Mesenchymal stem cell (in vitro differentiated cells and primary cell): ENCODE data around the gene PRKAR2B.

Experiments
- DNase-seq: peaks from one replicate; pipeline ENCODE4 v3.0.0-alpha.2; 2013
- H2AFZ ChIP-seq: one replicate; pipeline ENCODE4 v1.6.1; 2013; ENCODE audit warnings: low read depth, mild to moderate bottlenecking, control low read depth, inconsistent platforms, low read length, moderate library complexity
- H2AK5ac ChIP-seq: 2 replicates; pipeline ENCODE4 v1.6.1; 2013; ENCODE audit warnings: low read length, moderate library complexity, mild to moderate bottlenecking, inconsistent platforms; ENCODE audit not compliant: severe bottlenecking
- H2BK120ac ChIP-seq: one replicate; pipeline ENCODE4 v1.6.1; 2013; ENCODE audit warnings: low read depth, mild to moderate bottlenecking, inconsistent platforms, low read length, moderate library complexity
- H2BK12ac ChIP-seq, 2 experiments: one replicate each; pipeline ENCODE4 v1.6.1; 2013; ENCODE audit warnings: inconsistent platforms in 2 of 2, low read length in 2 of 2, mild to moderate bottlenecking in 2 of 2, moderate library complexity in 2 of 2, control low read depth in 1 of 2
- H2BK15ac ChIP-seq: one replicate; pipeline ENCODE4 v1.6.1; 2013; ENCODE audit warnings: mild to moderate bottlenecking, low read depth, inconsistent platforms; ENCODE audit not compliant: poor library complexity, severe bottlenecking
- H2BK5ac ChIP-seq: 2 replicates; pipeline ENCODE4 v1.6.1; 2013; ENCODE audit warnings: low read depth, mild to moderate bottlenecking, low read length, control low read depth, inconsistent platforms; ENCODE audit not compliant: poor library complexity, severe bottlenecking
- H3K14ac ChIP-seq, 2 experiments: one replicate each; pipeline ENCODE4 v1.6.1; 2013; ENCODE audit warnings: inconsistent platforms in 2 of 2, low read length in 2 of 2, control low read depth in 1 of 2, mild to moderate bottlenecking in 1 of 2, moderate library complexity in 1 of 2
- H3K18ac ChIP-seq, 2 experiments: one replicate each; pipeline ENCODE4 v1.6.1; 2013; ENCODE audit warnings: inconsistent platforms in 2 of 2, low read length in 2 of 2, control low read depth in 1 of 2, low read depth in 1 of 2, mild to moderate bottlenecking in 1 of 2
- H3K23ac ChIP-seq, 2 experiments: one replicate each; pipeline ENCODE4 v1.6.1; 2013; ENCODE audit warnings: inconsistent platforms in 2 of 2, low read length in 2 of 2, mild to moderate bottlenecking in 2 of 2, moderate library complexity in 2 of 2, control low read depth in 1 of 2
- H3K27ac ChIP-seq: 2 replicates; pipeline ENCODE4 v1.5.1; 2013; ENCODE audit warnings: mild to moderate bottlenecking, moderate library complexity, low read length, control low read depth, inconsistent platforms; ENCODE audit not compliant: poor library complexity, severe bottlenecking
- H3K27me3 ChIP-seq, 2 experiments: 2 replicates each; pipeline versions ENCODE4 v1.6.1 to v1.7.0; 2013; ENCODE audit warnings: low read length in 2 of 2, mild to moderate bottlenecking in 2 of 2, moderate library complexity in 2 of 2, control low read depth in 1 of 2, inconsistent platforms in 1 of 2; ENCODE audit not compliant: control insufficient read depth in 1 of 2, insufficient read depth in 1 of 2
- H3K36me3 ChIP-seq, 2 experiments: 2 replicates each; pipeline versions ENCODE4 v1.6.1 to v1.7.0; 2013; ENCODE audit warnings: low read length in 2 of 2, control low read depth in 1 of 2, inconsistent platforms in 1 of 2, low read depth in 1 of 2, mild to moderate bottlenecking in 1 of 2; ENCODE audit not compliant: insufficient read depth in 2 of 2, control insufficient read depth in 1 of 2
- H3K4ac ChIP-seq, 2 experiments: one replicate each; pipeline ENCODE4 v1.6.1; 2013; ENCODE audit warnings: inconsistent platforms in 2 of 2, low read length in 2 of 2, mild to moderate bottlenecking in 2 of 2, moderate library complexity in 2 of 2, control low read depth in 1 of 2, low read depth in 1 of 2
- H3K4me1 ChIP-seq: 2 replicates; pipeline ENCODE4 v1.6.1; 2013; ENCODE audit warnings: low read depth, low read length, control low read depth; ENCODE audit not compliant: control insufficient read depth, insufficient read depth
- H3K4me2 ChIP-seq: 2 replicates; pipeline ENCODE4 v1.6.1; 2013; ENCODE audit warnings: low read length, mild to moderate bottlenecking, inconsistent platforms; ENCODE audit not compliant: poor library complexity, severe bottlenecking
- H3K4me3 ChIP-seq, 2 experiments: 2 replicates each; pipeline versions ENCODE4 v1.5.1 to v1.7.0; 2013; ENCODE audit warnings: low read length in 2 of 2, mild to moderate bottlenecking in 2 of 2, control low read depth in 1 of 2, low read depth in 1 of 2; ENCODE audit not compliant: insufficient read depth in 1 of 2
- H3K79me1 ChIP-seq: replicated peaks from 2 replicates; pipeline ENCODE4 v1.6.1; 2013; ENCODE audit warnings: mild to moderate bottlenecking, control low read depth, low read length, inconsistent platforms; ENCODE audit not compliant: poor library complexity, severe bottlenecking
- H3K9ac ChIP-seq: 2 replicates; pipeline ENCODE4 v1.7.0; 2013; ENCODE audit warnings: mild to moderate bottlenecking, low read length, moderate library complexity
- H3K9me3 ChIP-seq: 2 replicates; pipeline ENCODE4 v1.7.0; 2013; ENCODE audit warnings: mild to moderate bottlenecking, low read length; ENCODE audit not compliant: control insufficient read depth
- H4K8ac ChIP-seq: one replicate; pipeline ENCODE4 v1.6.1; 2013; ENCODE audit warnings: inconsistent platforms, mild to moderate bottlenecking, low read length, moderate library complexity
- H4K91ac ChIP-seq: one replicate; pipeline ENCODE4 v1.6.1; 2013; ENCODE audit warnings: mild to moderate bottlenecking, low read length, inconsistent platforms
- WGBS: methylation state at CpG from one replicate; pipeline ENCODE4 v1.1.7; 2013; ENCODE audit warnings: mixed read lengths; 5-methylcytosine and 5-hydroxymethylcytosine counted together

The PRKAR2B gene

DNA sequence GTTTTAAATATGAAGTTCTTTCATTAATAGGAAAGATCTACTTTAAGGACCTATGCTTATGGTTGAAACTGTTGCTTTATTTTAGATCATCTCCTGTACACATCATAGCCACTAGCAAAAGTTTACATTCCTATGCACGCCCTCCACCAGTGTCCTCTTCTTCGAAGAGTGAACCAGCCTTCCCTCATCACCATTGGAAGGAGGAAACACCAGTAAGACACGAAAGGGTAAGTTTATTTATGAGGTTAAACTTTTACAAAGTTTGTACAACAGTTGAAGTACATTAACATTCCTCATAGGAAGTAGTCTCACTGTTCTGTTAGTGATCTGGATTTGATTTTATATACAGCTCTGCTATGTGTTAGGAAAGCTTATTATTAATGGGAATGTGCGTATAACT is 141.2 kb downstream of the PRKAR2B start:
- H3K4ac ChIP-seq: no peak overlapping the region
- H3K79me1 ChIP-seq: peaks cover 15% of the 10 kb centered on the region
- DNase-seq: peak; percentile 66
- no peak overlapping the region for H2BK15ac ChIP-seq
- H3K4me2 ChIP-seq: no peak overlapping the region
- H3K27ac ChIP-seq: no peak overlapping the region
- no peak overlapping the region for H2BK12ac ChIP-seq
- H3K36me3 ChIP-seq: peaks cover 5 to 95% of the 10 kb centered on the region in 2 experiments
- no peak overlapping the region for H2BK5ac ChIP-seq
- H3K23ac ChIP-seq: no peak overlapping the region
- H3K9me3 ChIP-seq: no peaks in the 10 kb centered on the region
- H3K18ac ChIP-seq: no peak overlapping the region
- no peak overlapping the region for H4K8ac ChIP-seq
- H3K14ac ChIP-seq: no peak overlapping the region
- H4K91ac ChIP-seq: no peak overlapping the region
- no peaks in the 10 kb centered on the region for H3K4me1 ChIP-seq
- no peak overlapping the region for H2AFZ ChIP-seq
- no peak overlapping the region for H3K9ac ChIP-seq
- WGBS: 71% methylated on average over 1 of the region's 4 CpGs
- H2BK120ac ChIP-seq: no peak overlapping the region
- no peaks in the 10 kb centered on the region for H3K27me3 ChIP-seq
- H2AK5ac ChIP-seq: no peak overlapping the region
- no peak overlapping the region for H3K4me3 ChIP-seq

DNA sequence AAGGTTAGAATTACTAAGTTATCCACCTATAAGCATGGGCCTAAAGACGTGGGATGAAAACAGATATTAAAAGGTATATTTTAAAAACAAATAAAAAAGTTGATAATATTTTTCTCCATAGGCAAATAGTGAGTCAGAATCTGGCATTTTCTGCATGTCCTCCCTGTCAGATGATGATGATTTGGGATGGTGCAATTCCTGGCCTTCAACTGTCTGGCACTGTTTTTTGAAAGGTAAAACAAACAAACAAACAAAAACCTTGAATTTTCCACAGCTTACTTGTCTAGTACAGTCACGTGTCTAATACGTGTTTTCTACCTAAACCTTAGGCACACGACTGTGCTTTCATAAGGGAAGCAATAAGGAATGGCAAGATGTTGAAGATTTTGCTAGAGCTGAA is 141.7 kb downstream of the PRKAR2B start:
- no peak for DNase-seq
- Histone ChIP-seq H3K14ac (no peak overlapping the region), H2AK5ac (no peak overlapping the region), H3K4me1 (no peaks in the 10 kb centered on the region), H3K27me3 (no peaks in the 10 kb centered on the region), H3K36me3 (peaks cover 5 to 95% of the 10 kb centered on the region in 2 experiments), H2BK5ac (no peak overlapping the region), H3K4me3 (no peak overlapping the region), H2BK12ac (no peak overlapping the region), H3K23ac (no peak overlapping the region), H2BK15ac (no peak overlapping the region), H3K27ac (no peak overlapping the region), H3K79me1 (peaks cover 13% of the 10 kb centered on the region), H3K9me3 (no peaks in the 10 kb centered on the region), H4K8ac (no peak overlapping the region), H3K4ac (no peak overlapping the region), H2BK120ac (no peak overlapping the region), H2AFZ (no peak overlapping the region), H3K4me2 (no peak overlapping the region), H3K18ac (no peak overlapping the region), H3K9ac (no peak overlapping the region), H4K91ac (no peak overlapping the region)
- WGBS: 92% methylated on average over 3 of the region's 4 CpGs

DNA sequence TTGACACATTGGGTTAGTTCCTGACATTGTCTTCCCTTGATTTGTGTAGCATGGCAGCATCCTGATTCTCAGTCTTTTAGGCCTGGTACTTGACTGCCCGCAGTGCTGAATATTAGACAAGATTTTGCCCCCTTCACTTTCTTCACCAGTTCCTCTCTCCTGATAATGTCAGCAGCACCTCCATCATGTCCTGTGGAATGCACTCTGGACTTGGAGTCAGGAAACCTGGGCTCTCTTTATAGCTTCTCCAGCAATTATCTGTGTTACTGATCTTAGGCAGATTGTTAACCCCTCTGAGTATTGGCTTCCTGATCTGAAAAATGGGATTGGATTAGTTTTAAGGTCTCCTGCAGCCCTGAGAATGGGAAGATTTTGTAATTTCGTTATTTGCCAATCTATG is 143.3 kb downstream of the PRKAR2B start:
- 93% methylated on average over 2 of the region's 2 CpGs for WGBS
- Histone ChIP-seq H2AFZ (no peak overlapping the region), H3K36me3 (peaks cover 5 to 95% of the 10 kb centered on the region in 2 experiments)

DNA sequence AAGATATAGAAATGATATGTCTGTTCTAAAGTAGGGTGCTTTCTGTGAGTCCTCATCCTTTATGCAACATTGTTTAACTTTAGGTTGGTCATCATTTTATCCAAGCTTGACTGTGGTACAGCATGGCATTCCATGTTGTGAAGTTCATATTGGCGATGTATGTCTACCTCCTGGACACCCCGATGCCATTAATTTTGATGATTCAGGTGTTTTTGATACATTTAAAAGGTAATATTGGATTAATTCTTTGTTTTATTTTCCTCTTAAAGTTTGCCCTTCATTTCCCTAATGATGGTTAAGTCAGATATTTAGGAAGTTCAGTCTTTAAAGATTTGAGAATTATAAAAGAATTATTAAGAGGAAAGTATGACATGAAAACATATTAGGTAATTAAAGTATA is 145.6 kb downstream of the PRKAR2B start:
- DNase-seq: no peak
- Histone ChIP-seq H3K27ac (no peak overlapping the region), H4K8ac (no peak overlapping the region), H2BK12ac (no peak overlapping the region), H3K36me3 (peaks cover 5 to 97% of the 10 kb centered on the region in 2 experiments), H3K27me3 (no peaks in the 10 kb centered on the region), H3K4me1 (no peaks in the 10 kb centered on the region), H3K23ac (no peak overlapping the region), H3K4me2 (no peak overlapping the region), H3K79me1 (peaks cover 10% of the 10 kb centered on the region), H3K4ac (no peak overlapping the region), H3K9ac (no peak overlapping the region), H2AFZ (no peak overlapping the region), H2BK5ac (no peak overlapping the region), H2AK5ac (no peak overlapping the region), H4K91ac (no peak overlapping the region), H3K14ac (no peak overlapping the region), H3K18ac (no peak overlapping the region), H3K9me3 (no peaks in the 10 kb centered on the region), H2BK15ac (no peak overlapping the region), H2BK120ac (no peak overlapping the region), H3K4me3 (no peak overlapping the region)
- WGBS: 100% methylated on average over 1 of the region's 2 CpGs

More for the DNA sequence above, 143.3 kb downstream of the PRKAR2B start:
- no peak overlapping the region for H4K91ac ChIP-seq
- H2BK120ac ChIP-seq: no peak overlapping the region
- H3K27ac ChIP-seq: no peak overlapping the region
- no peak overlapping the region for H2BK15ac ChIP-seq
- H3K9ac ChIP-seq: no peak overlapping the region
- H2BK5ac ChIP-seq: no peak overlapping the region
- peaks cover 14% of the 10 kb centered on the region for H3K79me1 ChIP-seq
- H2BK12ac ChIP-seq: no peak overlapping the region
- no peak overlapping the region for H3K4me2 ChIP-seq
- no peaks in the 10 kb centered on the region for H3K9me3 ChIP-seq
- H3K4me1 ChIP-seq: no peaks in the 10 kb centered on the region
- no peaks in the 10 kb centered on the region for H3K27me3 ChIP-seq
- H3K23ac ChIP-seq: no peak overlapping the region
- H3K4ac ChIP-seq: no peak overlapping the region
- H3K18ac ChIP-seq: no peak overlapping the region
- no peak overlapping the region for H3K4me3 ChIP-seq
- H4K8ac ChIP-seq: no peak overlapping the region
- no peak overlapping the region for H3K14ac ChIP-seq
- DNase-seq: no peak
- H2AK5ac ChIP-seq: no peak overlapping the region
